Caco-2 (cell line): ENCODE measurements around the gene ITPRID1. TPM values are rescaled to one million over a fixed set of nuclear protein-coding genes. Genes with fewer than 3 reads are reported as not detected.

Experiments
- BruUV-seq: library from RNA; stranded (reverse); fragments of 400-500 nt; replicated peaks from 2 replicates; lab custom pipeline; 2021; lab: Mats Ljungman, UMichigan
- CTCF ChIA-PET: fragments of 300-600 bp; sonication (Branson Sonifier 250); formaldehyde crosslinking; loops from one replicate; lab custom pipeline; 2022; ENCODE audit warnings: antibody characterized with exemption; lab: Charles Lee
- POLR2A ChIA-PET: fragments of 300-600 bp; sonication (Branson Sonifier 250); formaldehyde crosslinking; loops from one replicate; lab custom pipeline; 2022; ENCODE audit warnings: antibody characterized with exemption; lab: Charles Lee
- DNase-seq, 2 experiments: peaks; one replicate each; pipeline versions ENCODE4 v3.0.0 to v3.0.0-alpha.2; 2020 to 2022
- H3K27me3 ChIP-seq: replicated peaks from 2 replicates; pipeline ENCODE4 v1.6.0; 2011; ENCODE audit warnings: low read length; ENCODE audit not compliant: control insufficient read depth, insufficient read depth
- H3K36me3 ChIP-seq: 2 replicates; pipeline ENCODE4 v1.5.1; 2011; ENCODE audit warnings: low read length; ENCODE audit not compliant: control insufficient read depth, insufficient read depth
- H3K4me1 ChIP-seq: fragments of 250-450 bp; sonication (Bioruptor Pico); 2 replicates; pipeline ENCODE4 v1.5.1; 2020; ENCODE audit warnings: mild to moderate bottlenecking
- H3K4me3 ChIP-seq: 2 replicates; pipeline ENCODE4 v1.5.1; 2011; ENCODE audit warnings: low read depth, mild to moderate bottlenecking, control low read depth, low read length
- H3K9me3 ChIP-seq: fragments of 250-450 bp; sonication (Bioruptor Pico); 2 replicates; pipeline ENCODE4 v1.5.1; 2020; ENCODE audit warnings: mild to moderate bottlenecking, moderate library complexity
- H3K27ac Mint-ChIP-seq: one replicate; pipeline ENCODE4 v1.8.0; 2022; ENCODE audit warnings: mixed read lengths; ENCODE audit not compliant: unreplicated experiment
- H3K27me3 Mint-ChIP-seq: one replicate; pipeline ENCODE4 v1.8.0; 2022; ENCODE audit warnings: mixed read lengths; ENCODE audit not compliant: insufficient read depth, unreplicated experiment
- H3K36me3 Mint-ChIP-seq: one replicate; pipeline ENCODE4 v1.8.0; 2022; ENCODE audit warnings: mild to moderate bottlenecking, mixed read lengths; ENCODE audit not compliant: insufficient read depth, unreplicated experiment
- H3K4me1 Mint-ChIP-seq: one replicate; pipeline ENCODE4 v1.8.0; 2022; ENCODE audit warnings: low read depth, mixed read lengths; ENCODE audit not compliant: unreplicated experiment
- H3K4me3 Mint-ChIP-seq: one replicate; pipeline ENCODE4 v1.8.0; 2022; ENCODE audit warnings: mild to moderate bottlenecking, moderate library complexity, mixed read lengths; ENCODE audit not compliant: unreplicated experiment
- H3K9me3 Mint-ChIP-seq: one replicate; pipeline ENCODE4 v1.8.0; 2022; ENCODE audit warnings: mixed read lengths; ENCODE audit not compliant: unreplicated experiment
- CTCF ChIP-seq, 2 experiments: fragments of 200-600 bp in 1 of 2; IDR thresholded peaks; 1 replicate in 1 of 2; 2 replicates in 1 of 2; pipeline versions ENCODE4 v1.5.1 to v1.8.0; 2011 to 2022; ENCODE audit warnings: antibody characterized with exemption in 1 of 2, control low read depth in 1 of 2, inconsistent platforms in 1 of 2, low read depth in 1 of 2, low read length in 1 of 2, mild to moderate bottlenecking in 1 of 2, moderate library complexity in 1 of 2; ENCODE audit not compliant: insufficient read depth in 1 of 2, severe bottlenecking in 1 of 2, unreplicated experiment in 1 of 2
- intact Hi-C: fragments of 100-400 bp; cut with micrococcal nuclease; formaldehyde crosslinking; loops from one replicate; pipeline ENCODE4 v1.10.0; 2022; ENCODE audit not compliant: unreplicated experiment
- total RNA-seq: library from RNA; stranded (reverse); gene quantifications from 2 replicates; pipeline ENCODE4 v1.2.3, GENCODE V29; 2022

The ITPRID1 gene
- total RNA-seq, 1 experiment from 2014 or later = 0.09 TPM

GRCh38 chr7:31695859-31696614 is 182.1 kb downstream of the ITPRID1 start:
- ChIA-PET CTCF (interaction anchor here (0.6 to 0.8 kb wide), 2 partner anchors 39 to 561 kb away, joined by 3 read pairs; no protein-coding TSS in a partner anchor), POLR2A (no interaction called here)
- no peaks in the 10 kb centered on the region for H3K9me3 ChIP-seq
- DNase-seq = no peak
- Mint-ChIP-seq H3K4me1 (peaks cover 6% of the 10 kb centered on the region), H3K27me3 (peaks cover 29% of the 10 kb centered on the region), H3K27ac (no peak overlapping the region), H3K36me3 (no peaks in the 10 kb centered on the region), H3K4me3 (no peak overlapping the region), H3K9me3 (no peaks in the 10 kb centered on the region)
- H3K27me3 ChIP-seq = no peaks in the 10 kb centered on the region
- intact Hi-C loops = no loop called here
- no peaks in the 10 kb centered on the region for H3K4me1 ChIP-seq
- no peak overlapping the region for H3K4me3 ChIP-seq
- H3K36me3 ChIP-seq = no peaks in the 10 kb centered on the region
- no peak for TF ChIP-seq CTCF (IDR thresholded peaks at IDR 0.05; ENCODE audit: insufficient read depth in 1 of 2, low read depth in 1 of 2, low read length in 1 of 2, severe bottlenecking in 1 of 2, unreplicated experiment in 1 of 2)
- no TSS peak for BruUV-seq

GRCh38 chr7:31699050-31699449 is 185.2 kb downstream of the ITPRID1 start:
- Histone ChIP-seq H3K4me3 (no peak overlapping the region), H3K27me3 (no peaks in the 10 kb centered on the region; the same call in 1 of the 2 replicates), H3K4me1 (no peaks in the 10 kb centered on the region), H3K36me3 (no peaks in the 10 kb centered on the region), H3K9me3 (no peaks in the 10 kb centered on the region)
- BruUV-seq = no TSS peak
- Mint-ChIP-seq H3K27ac (no peak overlapping the region), H3K4me3 (no peak overlapping the region), H3K27me3 (peaks cover 30% of the 10 kb centered on the region), H3K36me3 (no peaks in the 10 kb centered on the region), H3K9me3 (no peaks in the 10 kb centered on the region), H3K4me1 (peaks cover 6% of the 10 kb centered on the region)
- no peak for DNase-seq
- no peak for TF ChIP-seq CTCF (IDR thresholded peaks at IDR 0.05; ENCODE audit: insufficient read depth in 1 of 2, low read depth in 1 of 2, low read length in 1 of 2, severe bottlenecking in 1 of 2, unreplicated experiment in 1 of 2)
- intact Hi-C loops = no loop called here
- CTCF ChIA-PET = no interaction called here
- POLR2A ChIA-PET = no interaction called here

GRCh38 chr7:31702354-31702753 is 188.5 kb downstream of the ITPRID1 start:
- Histone ChIP-seq H3K4me3 (no peak overlapping the region), H3K36me3 (no peaks in the 10 kb centered on the region), H3K4me1 (no peaks in the 10 kb centered on the region), H3K27me3 (no peaks in the 10 kb centered on the region; the same call in 1 of the 2 replicates), H3K9me3 (no peaks in the 10 kb centered on the region)
- ChIA-PET CTCF (no interaction called here), POLR2A (no interaction called here)
- no peaks in the 10 kb centered on the region for H3K9me3 Mint-ChIP-seq
- TF ChIP-seq CTCF (IDR thresholded peaks at IDR 0.05; ENCODE audit: insufficient read depth in 1 of 2, low read depth in 1 of 2, low read length in 1 of 2, severe bottlenecking in 1 of 2, unreplicated experiment in 1 of 2) = no peak
- no peak for DNase-seq
- no TSS peak for BruUV-seq
- H3K4me1 Mint-ChIP-seq = no peaks in the 10 kb centered on the region
- no peak overlapping the region for H3K27ac Mint-ChIP-seq
- no peaks in the 10 kb centered on the region for H3K36me3 Mint-ChIP-seq
- no peak overlapping the region for H3K4me3 Mint-ChIP-seq
- intact Hi-C loops = no loop called here
- H3K27me3 Mint-ChIP-seq = peaks cover 24% of the 10 kb centered on the region
